HCT116 (cell line): ENCODE data around the gene MBTPS1.

Experiments
- CEBPB ChIP-seq: IDR thresholded peaks from 2 replicates; pipeline ENCODE4 v1.6.1; 2012; ENCODE audit warnings: low read depth
- CTCF ChIP-seq, 3 experiments: fragments of 200-600 bp in 1 of 3; sonication (generic) in 1 of 3; IDR thresholded peaks in 2 of 3; conservative IDR thresholded peaks in 1 of 3; 2 replicates each; pipeline ENCODE4 v1.5.1; 2012 to 2017; ENCODE audit warnings: low read depth in 2 of 3, low read length in 2 of 3, antibody characterized with exemption in 1 of 3, borderline replicate concordance in 1 of 3, control low read depth in 1 of 3, mild to moderate bottlenecking in 1 of 3, mixed read lengths in 1 of 3, mixed run types in 1 of 3, moderate library complexity in 1 of 3; ENCODE audit not compliant: insufficient read depth in 1 of 3
- EGR1 ChIP-seq: IDR thresholded peaks from 2 replicates; pipeline ENCODE4 v1.6.1; 2012; ENCODE audit warnings: low read depth
- ELF1 ChIP-seq: IDR thresholded peaks from 2 replicates; pipeline ENCODE4 v1.6.1; 2012; ENCODE audit warnings: low read depth, borderline replicate concordance
- EZH2phosphoT487 ChIP-seq: fragments of 200-600 bp; IDR thresholded peaks from 2 replicates; pipeline ENCODE4 v1.6.1; 2018; ENCODE audit warnings: antibody characterized with exemption, borderline replicate concordance
- JUND ChIP-seq: IDR thresholded peaks from 2 replicates; pipeline ENCODE4 v1.6.1; 2012
- MAX ChIP-seq: IDR thresholded peaks from 2 replicates; pipeline ENCODE4 v1.6.1; 2012
- POLR2A ChIP-seq: IDR thresholded peaks from 2 replicates; pipeline ENCODE4 v1.7.0; 2011; ENCODE audit warnings: borderline replicate concordance; ENCODE audit not compliant: insufficient read depth, insufficient read length; ENCODE audit errors: extremely low read depth
- REST ChIP-seq: IDR thresholded peaks from 2 replicates; pipeline ENCODE4 v1.6.1; 2012; ENCODE audit warnings: low read depth
- SIN3A ChIP-seq: IDR thresholded peaks from 2 replicates; pipeline ENCODE4 v1.6.1; 2012; ENCODE audit warnings: low read depth
- SP1 ChIP-seq: IDR thresholded peaks from 2 replicates; pipeline ENCODE4 v1.6.1; 2012; ENCODE audit warnings: low read depth
- ZBTB33 ChIP-seq: IDR thresholded peaks from 2 replicates; pipeline ENCODE4 v1.6.1; 2011; ENCODE audit warnings: mild to moderate bottlenecking, low read length, moderate library complexity; ENCODE audit not compliant: insufficient replicate concordance; ENCODE audit errors: extremely low read depth

GRCh38 chr16:84020353-84020752, 96.4 kb downstream of the MBTPS1 start:
- TF ChIP-seq CEBPB (no peak), CTCF (IDR thresholded peaks at IDR 0.05 in 2 of 3, conservative IDR thresholded peaks at IDR 0.05 in 1 of 3; ENCODE audit: borderline replicate concordance in 1 of 3, insufficient read depth in 1 of 3, low read depth in 2 of 3, low read length in 2 of 3) (no peak), ELF1 (no peak), POLR2A (no peak), ZBTB33 (no peak), EGR1 (no peak), MAX (no peak), EZH2phosphoT487 (no peak), SIN3A (no peak), JUND (no peak), SP1 (no peak), REST (no peak)
